HG03108 (cell line): ENCODE data around the gene MSI2.

Experiments
- ATAC-seq: cut with Tn5 transposase; IDR thresholded peaks from one replicate; pipeline ENCODE4 v1.9.1; 2021; ENCODE audit warnings: moderate library complexity; ENCODE audit not compliant: unreplicated experiment

The MSI2 gene

GRCh38 chr17:57245786-57246185 lies 10.5 kb upstream of the MSI2 start:
- no peak for ATAC-seq

- no peak for ATAC-seq
Observed at GRCh38 chr17:57246257-57246656, 10.1 kb upstream of the MSI2 start.

DNA sequence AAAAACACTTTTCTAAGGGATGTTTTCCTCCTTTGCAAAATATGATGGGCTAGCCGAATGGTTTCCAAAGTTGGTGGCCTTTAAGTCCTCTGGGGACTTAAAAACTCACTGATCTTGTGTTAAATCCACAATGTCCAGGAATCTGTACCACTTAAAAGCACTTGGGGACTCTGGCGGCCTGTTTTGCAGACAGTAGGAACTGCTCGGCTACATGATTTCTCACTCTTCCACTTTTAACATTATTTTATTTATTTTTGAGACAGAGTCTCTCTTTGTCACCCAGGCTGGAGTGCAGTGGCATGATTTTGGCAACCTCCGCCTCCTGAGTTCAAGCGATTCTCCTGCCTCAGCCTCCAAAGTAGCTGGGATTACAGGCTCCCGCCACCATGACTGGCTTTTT lies 9.1 kb upstream of the MSI2 start:
- ATAC-seq: no peak

DNA sequence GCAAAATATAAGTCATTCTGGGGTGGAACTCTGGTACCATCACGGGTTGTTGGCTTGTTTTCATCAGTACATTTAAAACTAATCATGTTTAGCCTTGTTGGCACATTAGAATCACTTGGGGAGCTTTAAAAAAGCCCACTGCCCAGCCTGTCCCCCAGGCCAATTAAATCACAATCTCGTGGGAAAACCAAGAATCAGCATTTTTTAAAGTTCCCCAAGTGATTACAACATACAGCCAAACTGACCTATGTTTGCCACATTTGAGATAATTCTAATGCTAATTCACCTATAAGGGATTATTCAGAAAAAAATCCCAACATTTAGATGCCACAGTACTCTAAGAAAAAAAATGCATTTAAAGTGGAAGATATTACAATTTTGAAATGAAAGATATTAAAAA lies 8.4 kb upstream of the MSI2 start:
- ATAC-seq: no peak

GRCh38 chr17:57249520-57249919 lies 6.8 kb upstream of the MSI2 start:
- ATAC-seq: no peak

DNA sequence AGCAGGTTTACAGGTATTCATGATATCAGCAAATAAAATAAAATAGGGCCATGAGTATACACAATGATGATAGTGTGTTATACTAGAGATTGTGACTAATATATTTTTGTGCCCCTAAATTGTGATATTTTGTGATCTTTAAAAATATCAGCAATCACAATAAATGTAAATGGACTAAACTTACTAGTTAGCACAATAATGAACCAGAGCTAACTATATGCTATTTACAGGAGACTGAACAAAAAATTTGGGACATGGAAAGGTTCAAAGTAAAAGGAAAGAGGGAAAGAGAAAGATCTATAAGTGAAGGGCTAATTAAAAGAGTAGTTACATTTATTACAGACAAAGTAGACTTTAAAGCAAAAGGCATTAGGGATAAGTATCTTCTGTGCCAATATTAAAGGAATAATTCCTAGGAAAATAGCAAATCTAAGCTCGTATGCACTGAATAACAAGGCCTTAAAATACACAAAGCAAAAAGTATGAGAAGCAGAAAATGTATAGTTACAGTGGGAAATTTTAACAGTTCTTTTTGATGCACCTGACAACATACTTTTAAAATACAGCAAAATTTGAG lies 5.0 kb upstream of the MSI2 start:
- no peak for ATAC-seq

- no peak for ATAC-seq
Observed at GRCh38 chr17:57253362-57254065, 2.8 kb upstream of the MSI2 start.

GRCh38 chr17:57255182-57255775 lies 1.0 kb upstream of the MSI2 start:
- no peak for ATAC-seq

- ATAC-seq: no peak
Observed at GRCh38 chr17:57256708-57257112, 387 bp downstream of the MSI2 start.

GRCh38 chr17:57257195-57257894 lies 1.0 kb downstream of the MSI2 start:
- ATAC-seq: no peak

GRCh38 chr17:57257895-57258851 lies 1.9 kb downstream of the MSI2 start:
- ATAC-seq: no peak

DNA sequence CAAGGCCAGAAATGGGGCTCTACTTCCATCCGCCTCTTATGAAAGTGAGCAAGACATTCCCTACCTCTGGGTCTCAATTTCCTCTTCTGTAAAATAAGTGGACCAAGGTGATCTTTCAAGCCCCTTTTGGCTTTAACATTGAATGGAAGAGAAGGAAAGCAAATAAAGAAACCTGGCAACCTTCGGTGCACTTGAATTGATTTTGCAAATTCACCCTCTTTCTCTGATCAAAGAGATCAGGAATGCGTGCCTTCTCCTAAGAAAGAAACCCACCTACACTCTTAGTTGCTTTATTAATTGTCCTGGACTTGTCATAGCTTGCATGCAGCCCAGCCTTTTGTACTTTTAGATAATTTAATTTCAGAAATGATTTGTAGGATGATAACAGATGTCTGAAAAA lies 3.0 kb downstream of the MSI2 start:
- ATAC-seq: no peak

DNA sequence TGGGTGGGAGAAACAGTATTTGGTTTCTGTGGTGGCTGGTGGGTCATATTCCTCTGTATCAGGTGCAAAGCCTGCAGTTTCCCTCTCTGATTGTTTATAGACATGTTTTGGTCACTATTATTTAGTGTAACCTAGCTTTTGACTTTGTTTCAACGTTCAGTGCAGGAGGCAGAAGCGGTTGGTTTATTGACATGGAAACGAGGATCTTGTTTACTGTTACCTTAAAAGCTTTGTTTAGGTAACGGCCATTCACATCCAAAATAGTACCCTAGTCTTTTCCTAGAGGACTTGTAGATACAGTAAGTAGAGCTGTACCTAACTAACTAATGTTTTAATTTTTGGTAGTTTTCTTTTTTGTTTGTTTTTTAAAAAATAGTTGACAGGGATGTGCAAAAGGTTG lies 3.5 kb downstream of the MSI2 start:
- no peak for ATAC-seq

GRCh38 chr17:57260325-57261083 lies 4.2 kb downstream of the MSI2 start:
- ATAC-seq: no peak

DNA sequence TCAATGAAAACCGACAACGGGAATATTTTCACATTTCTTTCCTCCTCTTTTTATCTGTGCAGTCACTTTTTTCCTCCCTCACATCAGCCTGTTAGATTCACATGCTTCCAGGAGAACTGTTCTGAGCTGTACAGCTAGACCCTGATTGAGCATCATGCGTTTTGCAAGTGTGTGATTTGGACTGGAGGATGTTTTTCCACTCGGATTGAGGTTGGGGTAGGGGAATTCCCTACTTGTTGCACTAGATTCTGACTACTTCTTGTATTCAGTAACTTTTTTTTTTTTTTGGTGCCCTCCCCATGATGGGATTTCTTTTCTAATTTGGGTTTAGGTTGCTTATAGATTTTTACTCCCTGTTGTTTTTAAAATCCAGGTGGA lies 4.8 kb downstream of the MSI2 start:
- no peak for ATAC-seq

DNA sequence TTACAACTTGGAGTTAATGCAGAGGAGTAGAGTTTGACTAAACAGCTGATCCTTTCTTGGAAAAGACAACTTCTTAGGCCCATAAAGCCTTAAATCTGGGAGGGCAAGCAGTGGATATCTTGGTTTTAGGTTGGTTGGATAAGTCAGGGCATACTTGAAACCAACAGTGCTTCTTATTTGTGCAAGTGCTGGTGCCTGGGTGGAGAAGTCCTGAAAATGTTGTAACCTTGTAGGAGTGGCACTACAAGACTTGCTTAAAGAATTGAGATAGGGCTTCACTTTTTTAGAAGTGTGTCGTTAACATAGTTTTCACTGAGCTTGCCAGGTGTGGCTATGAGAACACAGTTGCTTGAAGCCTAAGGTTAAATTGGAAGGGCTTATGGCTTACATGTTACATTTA lies 6.2 kb downstream of the MSI2 start:
- no peak for ATAC-seq

DNA sequence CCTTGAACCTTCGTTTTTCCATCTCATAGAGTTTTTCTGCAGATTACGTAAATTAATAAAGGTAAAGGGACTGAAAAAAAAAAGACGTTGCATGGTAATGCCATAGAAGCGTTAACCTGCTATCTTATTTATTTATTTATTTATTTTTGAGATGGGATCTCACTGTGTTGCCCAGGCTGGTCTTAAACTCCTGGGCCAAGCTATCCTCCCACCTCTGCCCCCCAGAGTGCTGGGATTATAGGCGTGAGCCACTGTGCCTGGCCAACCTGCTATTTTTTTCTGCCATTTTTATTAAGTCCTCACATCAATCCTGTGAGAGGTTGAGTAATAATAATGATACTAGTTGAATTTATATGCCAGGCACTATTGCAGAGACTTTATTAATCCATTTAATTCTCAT lies 7.9 kb downstream of the MSI2 start:
- no peak for ATAC-seq

- no peak for ATAC-seq
Observed at GRCh38 chr17:57264776-57265175, 8.5 kb downstream of the MSI2 start.

- no peak for ATAC-seq
Observed at GRCh38 chr17:57266902-57267311, 10.6 kb downstream of the MSI2 start.

GRCh38 chr17:57268181-57268580 lies 11.9 kb downstream of the MSI2 start:
- no peak for ATAC-seq
